HG03521 (cell line): Measurements from ENCODE around the gene FGF1.

Experiments used
- ATAC-seq: cut with Tn5 transposase; IDR thresholded peaks from one replicate; pipeline ENCODE4 v1.9.1; 2021; ENCODE audit warnings: mild to moderate bottlenecking, moderate library complexity; ENCODE audit not compliant: unreplicated experiment

Gene FGF1

GRCh38 chr5:142644640-142645361 is 41.1 kb downstream of the FGF1 start:
- ATAC-seq, result no peak

GRCh38 chr5:142644127-142644526 is 41.8 kb downstream of the FGF1 start:
- ATAC-seq, result no peak

DNA sequence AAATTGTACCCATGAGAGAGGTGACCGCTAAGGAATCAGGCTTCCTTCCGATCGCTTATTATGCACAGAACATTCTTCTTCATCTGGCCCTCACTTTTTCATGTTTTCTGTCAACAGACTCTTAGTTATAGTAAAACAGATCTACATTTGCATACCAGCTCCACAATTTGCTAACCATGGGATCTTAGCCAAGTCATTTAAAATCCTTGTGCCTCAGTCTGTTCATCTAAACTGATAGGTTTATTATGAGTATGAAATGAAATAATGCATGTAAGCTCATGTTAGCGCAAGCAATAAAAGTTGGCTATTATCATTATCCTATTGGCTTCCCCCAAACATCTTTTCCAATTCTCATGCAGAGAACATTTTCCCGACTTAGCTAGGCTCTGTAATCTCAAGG is 42.3 kb downstream of the FGF1 start:
- no peak for ATAC-seq

GRCh38 chr5:142642427-142642826 is 43.5 kb downstream of the FGF1 start:
- no peak for ATAC-seq

- no peak for ATAC-seq
Observed at GRCh38 chr5:142641711-142642110, 44.2 kb downstream of the FGF1 start.

DNA sequence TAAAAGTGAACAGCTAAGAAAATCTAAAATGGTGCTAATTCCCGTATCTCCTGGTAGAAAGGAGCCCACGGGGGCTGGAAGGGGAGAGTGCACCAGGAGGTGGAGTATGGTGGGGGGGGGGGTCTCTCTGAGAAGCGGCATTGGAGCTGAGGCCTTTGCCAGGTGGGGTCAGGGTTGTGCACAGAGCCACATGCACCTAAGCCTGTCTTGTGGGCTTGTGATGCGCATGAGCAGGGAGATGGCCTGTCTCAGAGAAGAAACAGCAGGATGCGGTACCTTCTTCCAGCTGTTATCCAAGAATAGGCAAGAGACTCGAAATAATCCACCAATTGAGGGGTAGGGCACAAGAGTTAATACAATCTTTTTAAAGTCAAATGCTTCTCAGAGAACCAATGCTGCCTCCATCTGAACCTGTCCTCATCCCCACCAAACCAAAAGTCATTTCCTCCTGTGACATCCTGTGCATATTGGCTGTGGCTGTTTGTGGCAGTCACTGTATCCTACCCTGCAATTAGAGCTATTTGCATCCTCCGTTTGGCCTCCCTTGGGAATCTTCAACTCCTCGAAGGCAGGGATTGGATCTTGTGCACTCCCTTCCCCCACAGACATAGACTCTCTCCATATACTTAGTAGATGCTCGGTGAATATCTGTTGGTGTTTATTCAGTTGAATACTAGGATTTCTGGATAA is 45.4 kb downstream of the FGF1 start:
- ATAC-seq, result no peak

- no peak for ATAC-seq
Observed at GRCh38 chr5:142639455-142639854, 46.4 kb downstream of the FGF1 start.

- ATAC-seq, result no peak
Observed at GRCh38 chr5:142637871-142638270, 48.0 kb downstream of the FGF1 start.

DNA sequence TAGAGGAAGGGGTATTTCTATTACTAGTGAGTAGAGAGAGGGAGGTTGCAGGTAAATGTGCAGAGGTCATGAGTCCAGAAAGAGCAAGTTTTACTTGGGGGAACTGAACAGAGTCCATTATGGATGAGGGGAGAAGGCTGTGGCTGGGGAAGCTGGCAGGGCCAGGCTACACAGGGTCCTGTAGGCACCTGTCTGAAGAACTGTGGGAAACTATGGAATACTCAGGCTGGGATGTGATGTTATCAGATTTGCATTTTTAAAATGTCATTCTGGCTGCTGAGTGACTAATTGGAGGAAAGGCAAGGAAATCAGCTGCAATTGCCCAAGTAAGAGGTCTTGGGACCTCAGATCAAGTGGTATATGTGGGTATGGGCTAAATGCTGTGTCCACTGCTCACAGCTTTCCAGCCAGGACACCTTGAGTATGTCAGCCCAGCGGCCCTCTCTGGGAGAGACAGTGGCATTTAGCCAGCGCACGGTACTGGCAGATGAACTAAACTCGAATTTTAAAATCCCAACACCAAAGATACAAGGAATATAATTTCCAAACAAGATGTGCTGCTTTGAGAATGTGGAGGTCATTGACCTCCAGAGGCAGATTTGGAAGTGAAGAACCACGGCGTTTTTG is 49.1 kb downstream of the FGF1 start:
- ATAC-seq, result no peak

DNA sequence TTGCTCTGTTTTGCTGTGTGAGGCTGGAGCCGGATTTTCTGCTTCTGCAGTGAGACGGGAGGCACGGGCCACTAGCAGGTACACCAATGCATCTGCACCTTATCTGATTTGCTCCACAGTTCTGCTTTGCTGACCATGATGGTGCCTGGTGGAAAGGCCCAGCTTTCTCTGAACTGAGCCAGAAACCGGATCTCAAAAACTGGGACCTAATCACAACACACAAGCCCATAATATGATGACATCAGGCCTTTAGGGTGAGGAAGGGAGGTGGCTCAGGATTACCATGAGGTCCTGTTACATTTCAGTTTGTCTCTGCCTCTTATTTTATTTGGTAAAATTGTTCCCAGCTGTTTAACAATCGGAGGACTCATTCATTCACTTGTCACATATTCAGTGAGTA is 49.8 kb downstream of the FGF1 start:
- no peak for ATAC-seq

DNA sequence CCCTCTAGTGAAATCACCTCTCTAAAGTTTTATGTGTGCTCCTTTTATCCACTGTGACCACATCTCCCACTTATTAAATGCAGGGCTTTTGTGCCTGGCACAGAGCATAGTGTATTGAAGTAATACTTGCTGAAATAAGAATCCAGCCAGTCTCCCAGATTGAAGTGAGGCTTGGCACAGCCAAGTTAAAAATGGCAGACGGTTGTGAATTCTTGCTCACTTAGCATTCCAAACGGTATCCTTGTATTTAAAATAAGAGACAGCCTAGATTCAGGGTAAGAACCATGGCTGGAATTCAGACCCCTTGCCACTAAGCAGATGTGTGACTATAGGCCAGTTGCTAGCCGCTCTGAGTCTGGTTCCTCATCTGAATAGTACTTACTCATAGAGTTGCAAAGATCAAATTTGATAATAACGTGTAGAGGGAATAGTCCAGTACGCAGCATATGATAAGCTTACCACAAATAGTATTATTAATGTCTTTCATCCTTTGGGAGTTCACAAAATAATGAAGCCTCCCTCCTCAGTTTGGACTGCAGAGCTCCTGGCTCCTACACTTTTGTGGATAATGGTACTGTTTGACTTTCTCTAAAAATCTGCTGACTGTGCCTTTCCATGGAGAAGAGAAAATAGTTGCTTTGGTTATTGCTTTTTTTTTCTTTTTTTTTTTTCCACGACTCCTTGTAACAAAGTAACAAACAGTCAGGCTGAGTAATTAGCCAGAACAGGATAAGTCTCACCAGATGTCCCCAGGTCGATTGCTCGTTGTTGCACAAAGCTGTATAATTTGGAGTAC is 51.5 kb downstream of the FGF1 start:
- no peak for ATAC-seq

DNA sequence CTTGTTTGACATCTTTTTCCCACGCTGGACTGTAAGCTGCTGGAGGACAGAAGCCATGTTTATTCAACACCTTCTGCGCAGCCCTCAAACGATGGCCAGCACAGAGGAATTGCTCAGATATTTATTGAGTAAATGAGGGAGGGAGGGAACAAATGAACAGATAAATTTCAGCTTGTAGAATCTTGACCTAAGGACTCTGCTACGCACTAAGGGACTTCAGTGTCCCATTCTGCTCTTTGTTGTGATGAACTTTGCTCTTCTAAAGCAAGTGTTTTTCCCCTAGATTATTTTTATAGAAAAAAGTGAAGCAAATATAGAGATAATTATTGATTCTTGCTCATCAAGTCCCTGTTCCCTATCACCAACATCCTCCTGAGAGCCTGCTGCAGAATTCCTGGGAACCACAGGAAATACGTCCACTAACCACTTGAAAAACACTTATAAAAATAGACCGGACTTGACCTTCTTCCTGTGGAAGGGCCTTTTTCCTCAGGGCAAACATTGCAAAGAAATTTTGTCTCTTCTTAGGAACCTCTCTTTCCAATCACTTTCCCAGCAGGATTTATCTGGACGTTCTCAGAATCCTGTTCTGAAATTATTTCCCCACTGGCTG is 54.9 kb downstream of the FGF1 start:
- no peak for ATAC-seq

DNA sequence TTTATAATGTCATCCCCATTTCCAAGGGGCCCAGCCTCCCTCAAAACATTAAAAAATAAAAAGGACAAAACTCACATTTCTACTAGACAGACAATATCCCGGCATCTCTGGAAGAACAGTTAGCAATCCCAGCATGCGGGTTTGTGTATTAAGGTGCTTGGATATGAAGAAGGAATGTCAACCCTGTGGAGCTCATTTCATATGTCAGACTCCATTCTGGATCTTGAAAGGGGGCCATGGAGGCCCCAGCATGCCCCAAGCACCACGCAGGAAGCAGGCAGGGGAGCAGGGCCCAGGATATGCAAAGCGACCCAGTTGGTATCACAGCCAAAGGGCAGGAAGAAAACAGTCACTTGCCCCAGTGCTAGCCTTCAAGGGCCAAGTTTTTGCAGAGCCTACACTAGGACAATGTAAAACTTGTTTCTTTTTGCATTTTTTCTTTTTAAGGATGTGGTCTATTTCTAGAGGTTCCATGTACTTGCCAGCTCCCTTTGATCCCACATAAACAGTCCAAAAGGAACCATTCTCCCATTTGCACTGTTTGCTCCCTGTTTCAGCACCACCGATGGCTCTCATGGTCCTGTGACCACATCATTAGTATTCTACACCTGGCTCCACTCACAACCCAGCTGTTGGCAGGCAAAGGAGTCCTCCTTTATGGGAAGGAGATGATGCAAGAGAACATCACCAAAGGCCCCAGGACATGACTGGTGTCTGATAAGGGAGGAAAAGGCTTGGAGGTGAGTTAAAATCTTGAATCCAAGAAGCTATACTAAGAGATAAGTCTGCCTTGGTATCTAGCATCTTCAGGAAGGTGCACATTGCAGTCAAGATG is 58.3 kb downstream of the FGF1 start:
- ATAC-seq, result no peak

GRCh38 chr5:142626786-142627185 is 59.1 kb downstream of the FGF1 start:
- no peak for ATAC-seq

GRCh38 chr5:142626099-142626498 is 59.8 kb downstream of the FGF1 start:
- ATAC-seq, result no peak

DNA sequence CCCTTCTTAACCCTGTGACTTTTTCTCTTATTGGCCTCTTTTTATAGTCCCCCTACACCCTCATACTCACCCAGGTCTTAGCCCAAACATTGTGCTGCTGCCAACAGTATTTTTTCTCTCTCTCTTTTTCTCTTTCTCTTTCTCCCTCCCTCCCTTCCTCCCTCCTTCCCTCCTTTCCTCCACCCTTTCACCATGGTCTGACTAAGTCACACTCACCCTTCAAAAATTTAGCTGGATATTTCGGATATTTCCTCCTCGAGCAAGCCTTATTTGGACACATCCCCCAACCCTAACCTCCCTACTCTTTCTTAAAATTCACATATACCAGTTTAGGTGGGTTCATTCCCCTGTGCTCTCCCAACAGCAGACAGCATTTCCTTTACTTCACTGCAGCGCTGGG is 64.7 kb downstream of the FGF1 start:
- ATAC-seq, result no peak

DNA sequence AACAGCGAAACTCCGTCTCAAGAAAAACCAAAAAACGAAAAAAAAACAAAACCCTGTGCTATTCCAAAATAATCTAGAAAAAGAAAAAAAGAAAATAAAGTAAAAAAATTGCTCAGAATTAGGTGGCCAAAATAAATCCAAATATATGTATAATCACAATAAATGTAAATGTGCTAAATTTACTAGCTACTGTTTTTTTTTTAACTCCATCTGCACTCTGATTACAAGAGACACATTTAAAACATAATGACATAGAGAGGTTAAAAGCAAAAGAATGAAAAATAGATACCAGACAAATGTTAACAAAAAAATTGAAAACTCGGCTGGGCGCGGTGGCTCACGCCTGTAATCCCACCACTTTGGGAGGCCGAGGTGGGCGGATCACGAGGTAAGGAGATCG is 66.1 kb downstream of the FGF1 start:
- no peak for ATAC-seq

GRCh38 chr5:142618130-142618523 is 67.8 kb downstream of the FGF1 start:
- ATAC-seq, result no peak

GRCh38 chr5:142617416-142618129 is 68.3 kb downstream of the FGF1 start:
- ATAC-seq, result no peak
